Measurements from ENCODE around the gene COX5A.

The COX5A gene

GRCh38 chr15:74962671-74963070, 24.8 kb upstream of the COX5A start:
- no peaks in the 10 kb centered on the region for H3K79me2 ChIP-seq (ENCODE audit: insufficient read depth, low read length)

GRCh38 chr15:74962219-74962618, 24.3 kb upstream of the COX5A start:
- Histone ChIP-seq H3K4me1 (ENCODE audit: insufficient read depth, low read length, severe bottlenecking) (peaks cover 5% of the 10 kb centered on the region), H3K4me3 (ENCODE audit: low read depth, low read length, poor library complexity, severe bottlenecking) (no peak overlapping the region), H3K9ac (ENCODE audit: low read length) (no peak overlapping the region), H4K20me1 (ENCODE audit: insufficient read depth, low read length) (no peaks in the 10 kb centered on the region), H3F3A (ENCODE audit: insufficient read depth, low read length) (no peaks in the 10 kb centered on the region), H3K9me3 (ENCODE audit: low read length) (no peaks in the 10 kb centered on the region), H3K4me2 (ENCODE audit: low read length) (no peak overlapping the region), H3K79me2 (ENCODE audit: insufficient read depth, low read length) (no peaks in the 10 kb centered on the region), H3K9me2 (ENCODE audit: low read depth, low read length) (no peaks in the 10 kb centered on the region), H3K27ac (ENCODE audit: low read depth, low read length, poor library complexity, severe bottlenecking) (no peak overlapping the region), H3K27me3 (ENCODE audit: insufficient read depth, low read length) (no peaks in the 10 kb centered on the region), H3K36me3 (ENCODE audit: insufficient read depth, low read length) (no peaks in the 10 kb centered on the region), H2AFZ (ENCODE audit: low read length) (no peak overlapping the region)
- TF ChIP-seq CTCF (IDR thresholded peaks at IDR 0.05; ENCODE audit: low read length) (no peak), EZH2 (IDR thresholded peaks at IDR 0.05; ENCODE audit: borderline replicate concordance, low read length) (no peak)

More at GRCh38 chr15:74962671-74963070, 24.8 kb upstream of the COX5A start:
- H3K9me2 ChIP-seq (ENCODE audit: low read depth, low read length): no peaks in the 10 kb centered on the region
- H3K27me3 ChIP-seq (ENCODE audit: insufficient read depth, low read length): no peaks in the 10 kb centered on the region
- TF ChIP-seq CTCF (IDR thresholded peaks at IDR 0.05; ENCODE audit: low read length): no peak
- no peak for TF ChIP-seq EZH2 (IDR thresholded peaks at IDR 0.05; ENCODE audit: borderline replicate concordance, low read length)
- H4K20me1 ChIP-seq (ENCODE audit: insufficient read depth, low read length): no peaks in the 10 kb centered on the region
- no peaks in the 10 kb centered on the region for H3K36me3 ChIP-seq (ENCODE audit: insufficient read depth, low read length)
- no peak overlapping the region for H2AFZ ChIP-seq (ENCODE audit: low read length)
- no peak overlapping the region for H3K9ac ChIP-seq (ENCODE audit: low read length)
- H3K4me3 ChIP-seq (ENCODE audit: low read depth, low read length, poor library complexity, severe bottlenecking): no peak overlapping the region
- H3F3A ChIP-seq (ENCODE audit: insufficient read depth, low read length): no peaks in the 10 kb centered on the region
- no peak overlapping the region for H3K4me2 ChIP-seq (ENCODE audit: low read length)
- no peaks in the 10 kb centered on the region for H3K9me3 ChIP-seq (ENCODE audit: low read length)
- peaks cover under 1% of the 10 kb centered on the region for H3K4me1 ChIP-seq (ENCODE audit: insufficient read depth, low read length, severe bottlenecking)
- no peak overlapping the region for H3K27ac ChIP-seq (ENCODE audit: low read depth, low read length, poor library complexity, severe bottlenecking)

- H3F3A ChIP-seq (ENCODE audit: insufficient read depth, low read length): no peaks in the 10 kb centered on the region
- H3K9ac ChIP-seq (ENCODE audit: low read length): no peak overlapping the region
- no peak overlapping the region for H3K4me2 ChIP-seq (ENCODE audit: low read length)
- peaks cover 10% of the 10 kb centered on the region for H3K4me1 ChIP-seq (ENCODE audit: insufficient read depth, low read length, severe bottlenecking)
- no peaks in the 10 kb centered on the region for H3K79me2 ChIP-seq (ENCODE audit: insufficient read depth, low read length)
- no peak overlapping the region for H3K27ac ChIP-seq (ENCODE audit: low read depth, low read length, poor library complexity, severe bottlenecking)
- H3K27me3 ChIP-seq (ENCODE audit: insufficient read depth, low read length): no peaks in the 10 kb centered on the region
- H3K9me2 ChIP-seq (ENCODE audit: low read depth, low read length): no peaks in the 10 kb centered on the region
- no peak overlapping the region for H3K4me3 ChIP-seq (ENCODE audit: low read depth, low read length, poor library complexity, severe bottlenecking)
- no peaks in the 10 kb centered on the region for H3K36me3 ChIP-seq (ENCODE audit: insufficient read depth, low read length)
- TF ChIP-seq CTCF (IDR thresholded peaks at IDR 0.05; ENCODE audit: low read length) (no peak), EZH2 (IDR thresholded peaks at IDR 0.05; ENCODE audit: borderline replicate concordance, low read length) (no peak)
- no peak overlapping the region for H2AFZ ChIP-seq (ENCODE audit: low read length)
- no peaks in the 10 kb centered on the region for H3K9me3 ChIP-seq (ENCODE audit: low read length)
- H4K20me1 ChIP-seq (ENCODE audit: insufficient read depth, low read length): no peaks in the 10 kb centered on the region
Observed at GRCh38 chr15:74961616-74962015, 23.7 kb upstream of the COX5A start.
